Heart left ventricle (tissue), 16 donors: ENCODE results near the gene CTNNA3. TPM values are rescaled to one million over a fixed set of nuclear protein-coding genes. Genes with fewer than 3 reads are reported as not detected.

ENCODE experiments used
- ATAC-seq, 4 donors: fragments of 200-7000 bp; cut with Tn5 transposase; one replicate each; pipeline ENCODE4 v1.9.1; 2020 to 2022; ENCODE audit warnings: moderate library complexity in 4 of 4, mild to moderate bottlenecking in 3 of 4, moderate number of reproducible peaks in 1 of 4
- DNase-seq, 5 donors: peaks; one replicate each; pipeline ENCODE4 v3.0.0-alpha.2; 2020
- H3K27ac ChIP-seq, 12 donors: fragments of 200-600 bp; sonication (generic) in 4 of 12; one replicate each; pipeline versions ENCODE4 v1.5.0 to v1.8.0; 2016 to 2022; ENCODE audit warnings: mild to moderate bottlenecking in 2 of 12
- H3K27me3 ChIP-seq, 9 donors: fragments of 200-600 bp; sonication (generic) in 2 of 9; one replicate each; pipeline versions ENCODE4 v1.5.1 to v1.8.0; 2016 to 2022; ENCODE audit warnings: mild to moderate bottlenecking in 3 of 9
- H3K36me3 ChIP-seq, 9 donors: fragments of 200-600 bp; sonication (generic) in 2 of 9; one replicate each; pipeline versions ENCODE4 v1.5.0 to v1.8.0; 2018 to 2022; ENCODE audit warnings: mild to moderate bottlenecking in 2 of 9
- H3K4me1 ChIP-seq, 12 donors: fragments of 200-600 bp; sonication (generic) in 4 of 12; one replicate each; pipeline versions ENCODE4 v1.5.0 to v1.8.0; 2016 to 2022; ENCODE audit warnings: mild to moderate bottlenecking in 3 of 12
- H3K4me3 ChIP-seq, 12 donors: fragments of 200-600 bp; sonication (generic) in 4 of 12; one replicate each; pipeline versions ENCODE4 v1.5.0 to v1.8.0; 2017 to 2022; ENCODE audit warnings: mild to moderate bottlenecking in 9 of 12, moderate library complexity in 4 of 12
- H3K9me3 ChIP-seq, 12 donors: fragments of 200-600 bp; sonication (generic) in 4 of 12; one replicate each; pipeline versions ENCODE4 v1.5.0 to v1.8.0; 2016 to 2022; ENCODE audit warnings: mild to moderate bottlenecking in 1 of 12
- CTCF ChIP-seq, 12 donors: fragments of 200-600 bp; sonication (generic) in 4 of 12; IDR thresholded peaks; one replicate each; pipeline versions ENCODE4 v1.5.0 to v1.8.0; 2018 to 2022; ENCODE audit warnings: antibody characterized with exemption in 12 of 12, mild to moderate bottlenecking in 5 of 12
- POLR2A ChIP-seq, 2 donors: fragments of 450-650 bp; IDR thresholded peaks; one replicate each; pipeline ENCODE4 v1.6.1; 2017; ENCODE audit warnings: antibody characterized with exemption in 2 of 2, mild to moderate bottlenecking in 2 of 2, moderate library complexity in 2 of 2
- WGBS, 4 donors: extraction: QIAGEN DNeasy Blood & Tissue Kit in 2 of 4; methylation state at CpG; one replicate each; pipeline versions ENCODE4 v1.1.5 to v1.1.7; 2013 to 2018; 5-methylcytosine and 5-hydroxymethylcytosine counted together
- intact Hi-C, 10 donors: fragments of 100-400 bp; cut with DNase I; formaldehyde crosslinking; loops; one replicate each; pipeline versions ENCODE4 v1.11.1 to v1.14.2; 2022
- polyA plus RNA-seq, 2 donors: library from polyadenylated mRNA; stranded (reverse); fragments of 200-250 nt; gene quantifications; one replicate each; pipeline ENCODE4 v1.2.3, GENCODE V29; 2013
- total RNA-seq, 9 donors: library from RNA; depleted of rRNA in 2 of 9; stranded (reverse); fragments of >200 nt in 2 of 9; fragmentation: NEBNext Ultra II Directional in 3 of 9; extraction: Animal tissue kit (Norgen Biotek cat#: 25700) in 3 of 9; gene quantifications; one replicate each; pipeline versions ENCODE4 v1.1.0 to v1.2.4, GENCODE V29; 2016 to 2023
- donor health status: ischemic (EF 13 %, LVEDD 7.1; RV severe dilation, severe dysfunction).
- donor health status: healthy with polysubstance abuse.
- donor health status: DM: no; HTN: yes; CAD: no.
- donor health status: DM: no; HTN: no; CAD: no.
- donor health status: ischemic (EF 25% LVEDD 6.9; RV normal size, moderate dysfunction).
- donor health status: ischemic (EF 25% LVEDD 5.7; RV mildly dilated, moderate dysfunction).
- donor health status: healthy.
- donor health status: DM: yes; HTN: yes; CAD: no.
- donor health status: ischemic (EF 35%, LVEDD 5.7; RV mildly dilated, moderate dysfunction).
- donor health status: nonischemic (EF 11% LVEDD 7.7; RV severe dilation, severe dysfunction).
- donor health status: DM: yes; HTN: yes; CAD: no.
- donor health status: PGD.
- donor health status: ischemic (EF 29% LVEDD 5.4; RV normal size, mild dysfunction).
- donor health status: nonischemic (EF 23%, LVEDD 6.1; RV moderate dilation, normal function).

Gene CTNNA3
- total and polyA plus RNA-seq, 11 donors, result 4.8 to 200 (median 99.0) TPM

DNA sequence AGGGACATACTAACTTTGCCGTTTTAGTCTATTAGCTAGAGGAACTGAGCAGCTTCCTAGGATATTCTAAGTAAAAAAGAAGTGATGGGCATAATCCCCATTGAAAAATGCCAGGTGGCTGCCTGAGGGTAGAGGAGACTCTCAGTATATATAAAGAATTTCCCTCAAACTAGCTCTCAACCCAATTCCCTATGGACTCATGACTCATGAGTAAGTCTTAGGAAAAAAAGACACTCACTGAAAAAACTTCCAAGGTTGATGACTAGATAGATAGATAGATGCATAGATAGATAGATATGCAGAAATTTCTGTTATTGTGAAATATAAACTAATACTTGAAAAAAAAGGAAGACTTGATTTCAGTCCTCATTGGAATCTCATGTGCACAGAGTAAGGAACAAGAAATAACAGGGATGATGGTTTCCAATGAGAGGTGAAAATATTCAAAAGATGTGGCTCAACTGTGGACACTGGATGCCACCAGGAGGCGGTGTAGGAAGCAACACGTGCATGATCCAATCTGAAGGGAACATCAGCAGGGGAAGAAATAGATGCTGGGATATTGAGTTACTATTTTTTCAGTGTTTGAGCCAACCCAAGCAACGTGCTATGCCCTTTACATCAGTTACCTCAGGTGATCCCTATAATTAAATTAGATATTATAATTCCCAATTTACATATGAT lies 1481.1 kb downstream of the CTNNA3 start:
- ATAC-seq (no peak), DNase-seq (no peak)
- intact Hi-C loops, result no loop called here
- Histone ChIP-seq H3K27me3 (no peaks in the 10 kb centered on the region), H3K9me3 (no peaks in the 10 kb centered on the region), H3K4me1 (no peaks in the 10 kb centered on the region), H3K36me3 (no peaks in the 10 kb centered on the region), H3K4me3 (no peak overlapping the region), H3K27ac (no peak overlapping the region)
- TF ChIP-seq CTCF (IDR thresholded peaks at IDR 0.05) (no peak), POLR2A (IDR thresholded peaks at IDR 0.05) (no peak)
- WGBS, 4 donors, result 65 to 75% (median 67%) methylated on average over 4 of the region's 4 CpGs

- intact Hi-C loops, result no loop called here
Measured at GRCh38 chr10:66209025-66209424, 1487.0 kb downstream of the CTNNA3 start.

DNA sequence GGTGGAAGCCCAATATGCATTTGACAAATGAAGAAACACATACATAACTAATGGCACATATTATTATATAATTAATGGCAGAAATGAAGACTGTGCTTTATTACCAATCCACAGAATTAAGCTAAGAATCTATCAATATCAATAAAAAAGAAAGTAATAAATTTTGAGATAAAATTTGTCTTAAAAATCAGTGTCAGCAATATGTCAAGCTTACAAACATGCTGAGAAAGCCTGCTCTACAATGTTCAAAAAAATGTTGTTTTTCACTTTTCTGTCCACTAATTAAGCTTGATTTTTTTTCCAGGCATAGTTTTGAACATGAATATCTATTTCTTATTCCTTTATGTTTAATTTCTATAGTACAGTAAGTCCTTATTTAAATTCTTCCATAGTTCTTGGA lies 1491.2 kb downstream of the CTNNA3 start:
- H3K9me3 ChIP-seq, result no peaks in the 10 kb centered on the region
- TF ChIP-seq CTCF (IDR thresholded peaks at IDR 0.05) (no peak), POLR2A (IDR thresholded peaks at IDR 0.05) (no peak)
- DNase-seq (no peak), ATAC-seq (no peak)
- H3K4me1 ChIP-seq, result no peaks in the 10 kb centered on the region
- no peak overlapping the region for H3K4me3 ChIP-seq
- H3K27me3 ChIP-seq, result no peaks in the 10 kb centered on the region
- no peak overlapping the region for H3K27ac ChIP-seq
- H3K36me3 ChIP-seq, result no peaks in the 10 kb centered on the region
- intact Hi-C loops, result no loop called here

More at GRCh38 chr10:66209025-66209424, 1487.0 kb downstream of the CTNNA3 start:
- no peaks in the 10 kb centered on the region for H3K4me1 ChIP-seq
- H3K4me3 ChIP-seq, result no peak overlapping the region
- no peak overlapping the region for H3K27ac ChIP-seq
- ATAC-seq, result no peak
- no peaks in the 10 kb centered on the region for H3K27me3 ChIP-seq
- H3K36me3 ChIP-seq, result no peaks in the 10 kb centered on the region
- H3K9me3 ChIP-seq, result no peaks in the 10 kb centered on the region
- no peak for DNase-seq
- no peak for TF ChIP-seq CTCF (IDR thresholded peaks at IDR 0.05)

DNA sequence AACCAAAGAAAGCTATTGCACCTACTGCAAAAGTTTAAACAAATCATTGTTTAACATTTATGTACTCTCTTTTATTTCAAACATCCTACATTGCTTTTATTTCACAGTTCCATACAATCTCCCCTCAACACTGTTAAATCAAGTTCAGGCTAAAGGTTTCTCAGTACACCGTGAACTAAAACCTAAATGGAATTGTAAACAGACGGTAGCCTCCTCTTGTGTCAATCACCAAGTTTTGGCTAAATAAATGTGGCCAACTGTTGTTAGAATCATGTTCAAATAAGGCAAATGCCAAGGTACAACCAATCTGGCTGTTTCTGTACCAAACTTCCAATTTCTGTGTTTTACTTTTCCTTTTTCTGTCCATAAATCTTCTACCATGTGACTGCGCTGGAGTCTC lies 1493.9 kb downstream of the CTNNA3 start:
- Histone ChIP-seq H3K9me3 (no peaks in the 10 kb centered on the region), H3K36me3 (no peaks in the 10 kb centered on the region), H3K4me3 (no peak overlapping the region), H3K4me1 (no peaks in the 10 kb centered on the region), H3K27me3 (no peaks in the 10 kb centered on the region), H3K27ac (no peak overlapping the region)
- 94 to 95% (median 95%) methylated on average over 3 of the region's 3 CpGs for WGBS, 4 donors
- DNase-seq (no peak), ATAC-seq (no peak)
- TF ChIP-seq CTCF (IDR thresholded peaks at IDR 0.05), result no peak
- TF ChIP-seq POLR2A (IDR thresholded peaks at IDR 0.05), result no peak
- intact Hi-C loops, result no loop called here
